K562 (cell line): ENCODE results near the gene TMEM239. TPM values are rescaled to one million over a fixed set of nuclear protein-coding genes. Genes with fewer than 3 reads are reported as not detected.

ENCODE experiments used
- ATAC-seq: fragments of 200-7000 bp; cut with Tn5 transposase; 3 replicates; pipeline ENCODE4 v1.9.1; 2020; ENCODE audit warnings: moderate library complexity
- BruUV-seq: library from RNA; stranded (reverse); fragments of 400-500 nt; replicated peaks from 2 replicates; lab custom pipeline; 2021; lab: Mats Ljungman, UMichigan
- CTCF ChIA-PET: fragments of 300-600 bp; formaldehyde crosslinking; extraction: SDS; loops from one replicate; lab custom pipeline; 2021; ENCODE audit warnings: low intra/inter-chr PET ratio; lab: Yijun Ruan, JAX
- POLR2A ChIA-PET: fragments of 300-600, 350-650 bp; sonication (Branson Sonifier 250); formaldehyde crosslinking; extraction: SDS; loops from one replicate; lab custom pipeline; 2021; ENCODE audit warnings: antibody characterized with exemption, inconsistent platforms; lab: Yijun Ruan, JAX
- DNase-seq, 4 experiments: peaks; one replicate each; pipeline versions ENCODE4 v3.0.0 to v3.0.0-alpha.2; 2011 to 2018; ENCODE audit warnings: low spot score in 3 of 4, mixed read lengths in 3 of 4; ENCODE audit errors: extremely low read depth in 1 of 4
- FAIRE-seq: peaks from 2 replicates; lab custom pipeline; 2011; peaks lifted over from hg19 to GRCh38; lab: Jason Lieb, UNC
- H2AFZ ChIP-seq: 2 replicates; pipeline ENCODE4 v1.6.0; 2011; ENCODE audit warnings: low read depth, low read length, control low read depth, inconsistent platforms
- H3K27ac ChIP-seq: fragments of 200-600 bp; 3 replicates; pipeline ENCODE4 v1.8.0; 2011; ENCODE audit warnings: low read depth, mild to moderate bottlenecking, control low read depth, inconsistent platforms, low read length, moderate library complexity, mixed read lengths; ENCODE audit errors: extremely low read depth
- H3K27me3 ChIP-seq, 2 experiments: fragments of 300-600 bp in 1 of 2; 2 replicates in 1 of 2; 3 replicates in 1 of 2; pipeline versions ENCODE4 v1.6.0 to v1.8.0; 2011; ENCODE audit warnings: inconsistent platforms in 2 of 2, low read length in 2 of 2, mild to moderate bottlenecking in 1 of 2, mixed read lengths in 1 of 2, moderate library complexity in 1 of 2; ENCODE audit not compliant: control insufficient read depth in 2 of 2, insufficient read depth in 2 of 2
- H3K36me3 ChIP-seq: fragments of 300-600 bp; 3 replicates; pipeline ENCODE4 v1.8.0; 2011; ENCODE audit warnings: mild to moderate bottlenecking, low read length, inconsistent platforms; ENCODE audit not compliant: control insufficient read depth, insufficient read depth
- H3K4me1 ChIP-seq, 2 experiments: fragments of 200-600 bp in 1 of 2; replicated peaks in 1 of 2; 2 replicates in 1 of 2; 3 replicates in 1 of 2; pipeline versions ENCODE4 v1.5.1 to v1.8.0; 2011; ENCODE audit warnings: inconsistent platforms in 2 of 2, low read length in 2 of 2, mild to moderate bottlenecking in 1 of 2, mixed read lengths in 1 of 2, moderate library complexity in 1 of 2; ENCODE audit not compliant: control insufficient read depth in 2 of 2, insufficient read depth in 2 of 2
- H3K4me2 ChIP-seq: 2 replicates; pipeline ENCODE4 v1.6.1; 2011; ENCODE audit warnings: low read length, control low read depth, inconsistent platforms, mixed read lengths; ENCODE audit not compliant: insufficient read depth
- H3K4me3 ChIP-seq: fragments of 200-600 bp; sonication (generic), shearing (Covaris generic); 2 replicates; pipeline ENCODE4 v1.5.1; 2016; ENCODE audit warnings: control low read depth, inconsistent platforms
- H3K79me2 ChIP-seq: fragments of 200-600 bp; 3 replicates; pipeline ENCODE4 v1.8.0; 2011; ENCODE audit warnings: low read length, inconsistent platforms; ENCODE audit not compliant: control insufficient read depth, insufficient read depth
- H3K9ac ChIP-seq, 2 experiments: 2 replicates each; pipeline versions ENCODE4 v1.6.0 to v1.6.1; 2011; ENCODE audit warnings: low read depth in 2 of 2, low read length in 2 of 2, control low read depth in 1 of 2, inconsistent platforms in 1 of 2, mild to moderate bottlenecking in 1 of 2, mixed read lengths in 1 of 2; ENCODE audit not compliant: insufficient read depth in 1 of 2
- H3K9me1 ChIP-seq: one replicate; pipeline ENCODE4 v1.6.0; 2011; ENCODE audit warnings: inconsistent platforms, mild to moderate bottlenecking, low read length, moderate library complexity; ENCODE audit not compliant: control insufficient read depth, insufficient read depth
- H3K9me3 ChIP-seq: replicated peaks from 2 replicates; pipeline ENCODE4 v1.5.1; 2011; ENCODE audit warnings: low read depth, low read length, inconsistent platforms; ENCODE audit not compliant: control insufficient read depth, insufficient read depth
- H4K20me1 ChIP-seq: replicated peaks from 2 replicates; pipeline ENCODE4 v1.6.1; 2011; ENCODE audit warnings: low read length, inconsistent platforms, mixed read lengths; ENCODE audit not compliant: control insufficient read depth, insufficient read depth
- C11orf30 ChIP-seq: fragments of 450-650 bp; IDR thresholded peaks from 2 replicates; pipeline ENCODE4 v1.6.1; 2016; ENCODE audit warnings: low read depth, mild to moderate bottlenecking
- HNRNPUL1 ChIP-seq: fragments of 200-400 bp; formaldehyde crosslinking; IDR thresholded peaks from 2 replicates; pipeline ENCODE4 v1.6.1; 2017; ENCODE audit warnings: low read length
- KDM1A ChIP-seq, 2 experiments: fragments of 450-650 bp; IDR thresholded peaks; 2 replicates each; pipeline ENCODE4 v1.6.1; 2016; ENCODE audit warnings: mild to moderate bottlenecking in 2 of 2
- NRF1 ChIP-seq, 2 experiments: fragments of 450-650 bp; IDR thresholded peaks in 1 of 2; conservative IDR thresholded peaks in 1 of 2; 2 replicates each; pipeline ENCODE4 v1.6.1; 2014; ENCODE audit warnings: mild to moderate bottlenecking in 2 of 2
- TCF3 ChIP-seq: sonication (generic); formaldehyde crosslinking; IDR thresholded peaks from 2 replicates; pipeline ENCODE4 v1.4.0; 2020; ENCODE audit warnings: mild to moderate bottlenecking, missing genetic modification reagents
- VEZF1 ChIP-seq: fragments of 200-800 bp; sonication (Bioruptor generic); IDR thresholded peaks from 2 replicates; pipeline ENCODE4 v1.6.1; 2017; ENCODE audit warnings: missing genetic modification characterization, missing compliant biosample characterization
- ZNF395 ChIP-seq: fragments of 200-800 bp; sonication (Bioruptor generic); IDR thresholded peaks from 2 replicates; pipeline ENCODE4 v1.6.1; 2017; ENCODE audit warnings: missing genetic modification characterization, missing compliant biosample characterization
- ZNF586 ChIP-seq: fragments of 450-650 bp; formaldehyde crosslinking; conservative IDR thresholded peaks from 2 replicates; pipeline ENCODE4 v1.4.0; 2020; ENCODE audit warnings: mild to moderate bottlenecking, moderate library complexity
- WGBS: fragments of 100-300 bp; shearing (Covaris generic); methylation state at CpG from one replicate; pipeline ENCODE4 v1.1.6; 2016; ENCODE audit warnings: low coverage, mixed read lengths; ENCODE audit not compliant: insufficient coverage; ENCODE audit errors: missing lambda C conversion rate; 5-methylcytosine and 5-hydroxymethylcytosine counted together
- in situ Hi-C: fragments of 300-500 bp; cut with MboI; formaldehyde crosslinking; loops from 4 replicates; pipeline ENCODE4 v1.15.0; 2018; ENCODE audit warnings: inconsistent platforms, mixed read lengths
- intact Hi-C: fragments of 100-400 bp; cut with micrococcal nuclease; formaldehyde crosslinking; loops from 2 replicates; pipeline ENCODE4 v1.14.2; 2022
- polyA plus RNA-seq, 8 experiments: library from polyadenylated mRNA; depleted of rRNA in 4 of 8; stranded (reverse) in 5 of 8; unstranded in 3 of 8; fragments of >200 nt; fragmentation: Nextera tagmentation in 2 of 8; fragmentation: Illumina TruSeq in 1 of 8; extraction: Ambion mirVana in 2 of 8; extraction: Trizol in 1 of 8; gene quantifications; 2 replicates each; pipeline versions ENCODE4 v1.2.1 to v1.2.3, GENCODE V29; 2011 to 2014; ENCODE audit warnings: inconsistent platforms in 1 of 8, missing spikeins in 1 of 8
- total RNA-seq, 7 experiments: library from RNA; depleted of rRNA in 6 of 7; stranded (reverse); fragments of >200 nt in 6 of 7; fragmentation: Illumina TruSeq in 2 of 7; extraction: Trizol in 2 of 7; gene quantifications; 2 replicates each; pipeline versions ENCODE4 v1.2.1 to v1.2.3, GENCODE V29; 2011 to 2021; ENCODE audit warnings: low replicate concordance in 1 of 7

The TMEM239 gene
- total and polyA plus RNA-seq, 9 of the 15 experiments (the other 6 are each of a cell fraction or from before 2014, with no cell fraction given): not detected

GRCh38 chr20:2795451-2795850 lies 20.7 kb upstream of the TMEM239 start:
- H3K4me3 ChIP-seq: no peak overlapping the region
- H3K9ac ChIP-seq: peak overlapping the region in 1 of 2 experiments; percentile 45; a peak in 1 of 4 replicates
- CTCF ChIA-PET: no interaction called here
- in situ Hi-C loops: no loop called here
- ATAC-seq: peak; percentile 74
- POLR2A ChIA-PET: no interaction called here
- FAIRE-seq: no peak
- no peaks in the 10 kb centered on the region for H3K9me1 ChIP-seq
- peaks cover 15 to 60% of the 10 kb centered on the region in 2 experiments; a peak in 4 of 5 replicates for H3K27me3 ChIP-seq
- DNase-seq: peak in 3 of 4 experiments; percentile 29 to 48 (median 45)
- peak overlapping the region; percentile 14; the same call in 1 of the 2 replicates for H3K4me2 ChIP-seq
- intact Hi-C loops: no loop called here
- H3K4me1 ChIP-seq: peaks cover 2 to 25% of the 10 kb centered on the region in 2 experiments; a peak in 4 of 5 replicates
- no peak overlapping the region for H3K27ac ChIP-seq
- H4K20me1 ChIP-seq: peaks cover 12% of the 10 kb centered on the region; the same call in 1 of the 2 replicates
- no peak overlapping the region for H2AFZ ChIP-seq
- BruUV-seq: no TSS peak
- TF ChIP-seq TCF3 (peak; percentile 12; the same call in 1 of the 2 replicates), VEZF1 (CRISPR knock-in tag) (0 out of 2 replicates have a peak, but pooled peaks have one; percentile 19), HNRNPUL1 (no peak), ZNF395 (CRISPR knock-in tag) (no peak), KDM1A (IDR thresholded peaks at IDR 0.05) (no peak), NRF1 (conservative IDR thresholded peaks at IDR 0.05 in 1 of 2, IDR thresholded peaks at IDR 0.05 in 1 of 2) (peak; percentile 65 to 73), C11orf30 (0 out of 2 replicates have a peak, but pooled peaks have one; percentile 17), ZNF586 (CRISPR knock-in tag) (no peak)
- H3K36me3 ChIP-seq: no peaks in the 10 kb centered on the region
- H3K79me2 ChIP-seq: no peaks in the 10 kb centered on the region
- WGBS: 0% methylated on average over 20 of the region's 24 CpGs
- no peaks in the 10 kb centered on the region for H3K9me3 ChIP-seq
